GM18858 (cell line): Measurements from ENCODE around the gene SGO1.
A peak's percentile ranks its signal among the peaks of the same experiment; 100 is the strongest.

ENCODE experiments used
- ATAC-seq: cut with Tn5 transposase; IDR thresholded peaks from one replicate; pipeline ENCODE4 v1.9.1; 2021; ENCODE audit not compliant: unreplicated experiment

SGO1 gene

GRCh38 chr3:20160230-20160629, 25.8 kb downstream of the SGO1 start:
- no peak for ATAC-seq

- ATAC-seq = no peak
Observed at GRCh38 chr3:20154928-20155327, 31.1 kb downstream of the SGO1 start.

- ATAC-seq = no peak
Observed at GRCh38 chr3:20154078-20154477, 31.9 kb downstream of the SGO1 start.

- ATAC-seq = no peak
Observed at GRCh38 chr3:20148466-20148865, 37.5 kb downstream of the SGO1 start.

- ATAC-seq = no peak
Observed at GRCh38 chr3:20147361-20147760, 38.6 kb downstream of the SGO1 start.

DNA sequence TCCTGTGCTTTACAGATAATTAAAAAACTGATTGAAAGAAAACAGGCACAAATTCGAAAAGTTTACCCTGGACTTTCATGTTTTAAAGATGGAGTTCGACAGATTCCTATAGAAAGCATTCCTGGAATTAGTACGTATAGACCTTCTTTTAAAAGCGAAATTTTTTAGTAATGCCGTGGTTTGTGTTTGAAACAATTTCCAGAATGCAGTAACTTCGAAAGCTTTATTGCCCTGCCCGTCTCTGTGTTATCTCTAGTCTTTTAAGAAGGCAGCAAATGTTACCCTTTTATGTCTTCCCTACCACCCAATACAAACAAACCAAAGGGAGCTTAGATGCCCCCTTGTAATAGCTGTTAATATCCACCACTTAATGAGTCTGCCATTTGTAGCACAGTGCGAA, 39.7 kb downstream of the SGO1 start:
- ATAC-seq = no peak

DNA sequence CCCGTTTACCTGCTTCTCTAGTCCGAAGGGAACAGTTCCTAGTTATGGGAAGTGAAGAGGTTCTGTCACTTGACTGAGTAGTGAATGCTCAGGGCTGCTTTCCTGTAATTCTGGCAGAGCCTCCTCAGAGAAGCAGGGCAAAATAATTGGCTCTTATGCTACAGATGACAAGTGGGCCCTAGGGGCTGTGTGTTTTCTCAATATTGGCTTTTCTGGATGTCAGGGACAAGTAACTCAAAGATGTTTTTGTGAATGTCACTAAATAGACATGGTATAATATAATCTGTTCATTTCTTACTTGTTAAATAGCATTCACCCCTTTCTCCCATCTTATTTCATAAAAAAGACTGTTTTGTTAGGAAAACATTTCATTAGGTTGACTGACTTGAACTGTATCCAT, 40.1 kb downstream of the SGO1 start:
- ATAC-seq = no peak

- ATAC-seq = no peak
Observed at GRCh38 chr3:20143519-20143918, 42.5 kb downstream of the SGO1 start.

- no peak for ATAC-seq
Observed at GRCh38 chr3:20142517-20142916, 43.5 kb downstream of the SGO1 start.

DNA sequence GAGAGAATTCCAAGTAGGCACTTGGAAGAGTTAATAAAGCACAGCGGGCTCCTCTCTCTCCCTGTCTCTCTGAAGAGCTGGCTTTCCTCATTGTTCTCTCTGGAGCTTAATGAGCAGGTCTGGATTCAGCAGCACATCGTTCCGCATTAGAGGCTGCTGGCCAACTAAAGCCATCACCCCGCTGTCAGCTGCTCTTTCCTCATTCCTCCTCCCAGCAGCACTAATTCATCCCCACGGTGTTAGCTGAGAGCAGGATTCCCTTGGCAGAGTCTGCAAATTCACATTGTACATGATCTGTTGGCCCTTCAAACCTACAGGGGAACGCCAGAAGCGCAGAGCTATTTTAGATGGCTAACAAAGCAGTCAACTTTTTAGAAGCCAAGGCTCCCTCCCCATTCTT, 44.2 kb downstream of the SGO1 start:
- no peak for ATAC-seq

DNA sequence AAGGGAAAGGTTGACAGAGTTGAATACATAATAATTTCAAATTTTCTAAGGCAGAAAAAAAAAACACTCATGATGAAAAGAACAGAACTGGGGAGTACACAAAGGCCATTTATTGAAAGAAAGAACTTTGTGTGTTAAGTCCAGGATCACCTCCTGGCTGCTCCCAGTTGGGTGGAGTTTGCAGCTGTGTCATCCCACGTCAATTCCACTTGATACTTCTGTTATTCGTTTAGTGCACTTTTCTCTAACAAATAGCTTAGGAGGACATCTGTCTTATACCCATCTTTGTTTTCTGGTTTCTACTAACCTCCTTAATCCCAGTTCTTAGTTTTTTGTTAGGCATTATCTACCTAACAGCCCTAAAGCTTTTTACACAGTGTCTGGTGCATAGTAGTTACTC, 44.7 kb downstream of the SGO1 start:
- no peak for ATAC-seq

DNA sequence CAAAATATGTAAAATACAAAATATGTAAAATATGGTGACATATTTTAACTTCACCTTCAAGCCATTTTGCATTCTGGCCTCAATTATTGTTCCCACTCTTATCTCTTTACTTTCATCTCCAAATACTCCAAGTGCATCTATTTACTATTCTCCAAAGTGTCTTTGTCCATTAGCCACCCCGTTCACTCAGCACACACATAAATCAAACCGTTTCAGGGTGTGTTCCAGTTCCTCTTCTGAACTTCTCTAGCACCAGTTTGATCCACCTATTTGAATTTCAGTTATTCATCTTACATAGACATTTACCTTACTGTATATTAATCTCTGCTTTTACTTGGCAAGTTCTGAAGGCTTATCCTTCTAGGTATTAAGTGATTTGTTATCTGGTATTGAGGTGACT, 45.1 kb downstream of the SGO1 start:
- no peak for ATAC-seq

- ATAC-seq = no peak
Observed at GRCh38 chr3:20137647-20138046, 48.4 kb downstream of the SGO1 start.

- ATAC-seq = no peak
Observed at GRCh38 chr3:20136231-20136630, 49.8 kb downstream of the SGO1 start.

DNA sequence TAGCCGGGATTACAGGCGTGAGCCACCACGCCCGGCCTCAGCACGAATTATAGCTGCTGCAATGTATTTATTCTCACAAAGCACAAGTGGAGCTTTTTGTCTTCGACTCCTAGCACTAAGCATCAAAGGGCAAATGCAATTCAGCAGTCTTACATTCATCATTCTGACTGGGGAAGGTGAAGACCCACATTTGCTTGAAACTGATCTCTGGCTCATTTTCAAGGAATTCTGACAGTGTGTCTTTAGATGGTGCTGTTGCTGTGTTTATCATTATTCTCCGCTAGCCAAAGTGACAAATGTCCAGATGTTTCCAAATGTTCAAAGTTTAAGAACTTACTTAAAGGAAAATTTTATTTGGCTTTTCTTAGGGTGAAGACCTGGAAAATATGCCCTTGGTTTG, 55.9 kb downstream of the SGO1 start:
- no peak for ATAC-seq

DNA sequence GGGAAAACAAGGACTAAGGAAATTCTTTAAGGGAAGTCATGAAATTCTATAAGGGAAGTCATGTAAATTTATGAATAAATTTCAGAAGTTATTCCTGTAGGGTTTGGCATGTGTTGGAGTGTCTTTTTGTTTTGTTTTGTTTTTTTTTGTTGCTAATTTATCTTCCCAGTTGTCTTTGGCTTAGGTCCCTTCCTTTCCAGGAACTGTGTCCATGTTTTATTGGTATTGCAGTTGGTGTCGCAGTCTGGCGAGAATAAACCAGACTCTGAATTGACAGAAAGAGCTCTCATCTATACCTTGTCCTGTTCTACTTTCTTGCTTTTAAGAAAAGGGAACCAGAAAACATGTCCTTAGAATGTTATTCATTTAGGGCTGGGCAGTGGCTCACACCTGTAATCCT, 57.6 kb downstream of the SGO1 start:
- no peak for ATAC-seq

- peak; percentile 100 for ATAC-seq
Observed at GRCh38 chr3:20125897-20126296, 60.1 kb downstream of the SGO1 start.

GRCh38 chr3:20125289-20125688, 60.7 kb downstream of the SGO1 start:
- ATAC-seq = no peak

GRCh38 chr3:20123131-20123652, 62.8 kb downstream of the SGO1 start:
- no peak for ATAC-seq

DNA sequence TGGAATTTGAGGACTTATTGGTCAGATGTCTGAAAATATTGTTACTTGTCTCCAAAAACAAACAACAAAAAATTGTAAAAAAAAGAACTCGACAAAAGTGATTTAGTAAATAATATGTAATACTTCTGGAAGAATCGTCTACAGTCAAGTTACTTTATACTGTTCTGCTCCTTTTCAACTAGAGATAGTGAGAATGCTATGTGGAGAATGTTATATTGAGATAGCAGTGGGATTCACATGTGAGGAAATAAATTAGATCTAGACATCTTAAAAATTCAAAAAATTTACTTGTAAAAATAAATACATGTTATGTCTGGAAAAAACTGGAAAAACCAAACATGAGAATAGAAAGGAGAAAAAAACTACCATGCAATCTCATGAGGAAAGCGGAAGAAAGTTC, 64.9 kb downstream of the SGO1 start:
- ATAC-seq = no peak
